Left renal cortex interstitium (tissue), 4 donors: Measurements from ENCODE around the gene NEUROD1. TPM values are rescaled to one million over a fixed set of nuclear protein-coding genes. Genes with fewer than 3 reads are reported as not detected.
A peak's percentile ranks its signal among the peaks of the same experiment; 100 is the strongest.

Source experiments
- DNase-seq, 4 donors: peaks; one replicate each; pipeline ENCODE4 v3.0.0-alpha.2; 2013; ENCODE audit warnings: low read depth in 4 of 4, low spot score in 2 of 4, missing footprints in 1 of 4
- polyA plus RNA-seq, 4 donors: library from polyadenylated mRNA; unstranded; fragments of 120-200 nt; gene quantifications; one replicate each; pipeline ENCODE4 v1.2.1, GENCODE V29; 2013; ENCODE audit not compliant: insufficient read length in 4 of 4

Gene NEUROD1
- polyA plus RNA-seq, 4 donors: not detected

DNA sequence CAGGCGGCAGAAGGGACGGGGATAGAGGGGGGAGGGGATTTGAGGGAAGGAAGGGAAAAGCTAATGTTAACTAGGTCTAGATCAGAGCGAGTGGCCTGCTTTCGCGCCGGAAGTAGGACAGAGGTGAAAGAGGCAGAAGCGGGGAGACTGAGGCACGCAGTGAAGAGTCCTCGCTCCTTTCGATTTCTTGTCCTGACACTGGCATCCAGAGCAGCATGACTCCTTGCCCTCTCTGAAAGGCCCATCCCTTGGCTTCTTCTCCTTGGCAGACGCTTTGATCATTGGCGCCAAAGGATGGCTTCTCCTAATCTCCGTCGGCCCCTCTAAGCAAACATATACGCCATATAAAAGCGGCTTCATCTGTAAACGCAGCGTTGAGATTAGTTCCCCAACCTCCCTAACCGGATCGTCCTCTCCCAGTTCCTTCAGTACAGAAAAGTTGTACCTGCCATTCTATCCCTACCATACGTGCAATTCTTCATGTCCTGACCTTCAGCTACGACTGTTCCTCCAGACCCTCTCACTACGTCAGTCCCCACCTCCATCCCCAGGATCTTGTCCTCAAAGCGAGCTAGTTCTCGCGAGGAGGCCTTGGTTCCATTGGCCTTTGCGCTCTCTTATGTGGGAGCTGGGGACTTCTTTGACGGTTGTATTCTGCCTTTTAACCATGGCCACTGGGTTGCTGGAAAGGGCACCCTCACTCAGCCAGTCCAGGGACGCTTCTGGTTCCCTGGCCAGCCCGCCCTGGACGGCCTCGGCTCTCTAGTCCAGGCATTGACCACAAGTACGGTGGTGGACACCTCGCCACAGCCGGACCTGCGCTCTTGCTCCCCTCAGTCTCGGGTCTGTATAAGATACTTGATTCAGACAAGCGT, 857 bp upstream of the NEUROD1 start:
- DNase-seq: no peak

GRCh38 chr2:181679544-181679979, 755 bp downstream of the NEUROD1 start:
- no peak for DNase-seq

- no peak for DNase-seq
Measured at GRCh38 chr2:181678861-181679543, 1.3 kb downstream of the NEUROD1 start.

DNA sequence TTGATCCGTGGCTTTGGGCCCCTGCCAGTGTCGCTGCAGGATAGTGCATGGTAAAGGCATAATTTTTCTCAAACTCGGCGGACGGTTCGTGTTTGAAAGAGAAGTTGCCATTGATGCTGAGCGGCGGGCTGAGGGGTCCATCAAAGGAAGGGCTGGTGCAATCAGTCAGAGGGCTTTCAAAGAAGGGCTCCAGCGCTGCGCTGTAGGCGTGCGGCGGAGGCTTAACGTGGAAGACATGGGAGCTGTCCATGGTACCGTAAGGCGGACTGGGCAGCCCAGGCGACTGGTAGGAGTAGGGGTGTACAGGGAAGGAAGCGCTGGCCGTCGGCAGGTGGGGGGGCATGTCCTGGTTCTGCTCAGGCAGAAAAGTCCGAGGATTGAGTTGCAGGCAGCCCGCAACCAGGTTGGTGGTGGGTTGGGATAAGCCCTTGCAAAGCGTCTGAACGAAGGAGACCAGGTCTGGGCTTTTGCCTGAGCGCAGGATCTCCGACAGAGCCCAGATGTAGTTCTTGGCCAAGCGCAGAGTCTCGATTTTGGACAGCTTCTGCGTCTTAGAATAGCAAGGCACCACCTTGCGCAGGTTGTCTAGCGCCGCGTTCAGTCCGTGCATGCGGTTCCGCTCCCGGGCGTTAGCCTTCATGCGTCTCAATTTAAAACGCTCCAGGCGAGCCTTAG, 2.3 kb downstream of the NEUROD1 start:
- peak; percentile 76 to 89 (median 82) for DNase-seq

DNA sequence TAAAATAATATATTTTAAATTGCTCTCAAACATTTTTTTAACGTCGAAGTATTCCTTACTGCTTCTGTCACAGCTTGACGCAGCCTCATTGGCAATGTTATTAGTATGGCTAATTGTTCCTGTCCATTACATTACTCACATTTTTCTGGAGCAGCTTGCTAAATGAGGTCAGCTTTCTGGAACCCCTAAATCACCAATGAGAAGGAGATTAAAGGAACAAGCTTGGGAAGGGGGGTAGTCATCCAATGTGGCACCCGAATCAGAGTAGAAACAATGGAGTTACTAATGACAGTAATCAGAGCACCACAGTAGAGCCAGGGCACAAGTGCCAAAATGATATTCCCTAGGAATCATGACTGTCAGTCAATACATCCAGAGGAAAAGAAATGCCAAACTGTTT, 5.1 kb downstream of the NEUROD1 start:
- no peak for DNase-seq

DNA sequence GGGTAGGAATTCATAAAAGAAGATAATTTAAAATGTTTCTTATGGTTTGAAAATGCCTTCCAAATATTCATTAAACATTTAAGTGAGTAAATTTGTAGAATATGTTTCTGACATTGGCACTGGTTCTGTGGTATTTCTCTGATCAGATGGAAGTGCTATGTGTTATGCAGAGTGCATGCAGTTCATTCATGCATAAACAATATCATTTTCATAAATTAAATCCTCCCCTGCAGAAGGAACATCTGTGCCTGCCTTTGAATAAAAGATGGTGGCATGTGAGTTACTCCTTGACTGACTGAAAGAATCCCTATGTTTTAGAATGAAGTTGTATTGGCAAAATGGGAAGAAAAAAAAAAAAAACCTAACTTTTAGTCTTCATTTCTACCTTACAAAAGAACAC, 5.9 kb downstream of the NEUROD1 start:
- DNase-seq: no peak

DNA sequence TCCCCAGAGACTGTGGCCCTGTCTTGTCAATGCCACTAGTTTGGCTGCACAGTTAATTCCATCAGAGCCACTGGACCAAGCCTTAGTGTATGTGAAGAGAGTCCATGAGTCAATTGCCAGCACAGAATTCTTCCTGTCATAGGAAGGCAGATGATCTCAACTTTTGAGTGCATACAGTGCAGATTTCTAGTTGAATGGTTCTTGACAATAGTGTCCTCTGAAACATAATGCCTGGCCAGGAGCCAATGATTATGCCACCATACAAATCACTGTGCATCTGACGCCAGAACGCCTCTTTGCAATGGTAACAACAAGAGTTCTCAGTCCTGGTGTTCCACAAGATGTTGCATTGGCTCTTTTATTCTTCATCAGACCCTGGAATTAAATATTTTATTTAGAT, 7.1 kb downstream of the NEUROD1 start:
- DNase-seq: no peak

DNA sequence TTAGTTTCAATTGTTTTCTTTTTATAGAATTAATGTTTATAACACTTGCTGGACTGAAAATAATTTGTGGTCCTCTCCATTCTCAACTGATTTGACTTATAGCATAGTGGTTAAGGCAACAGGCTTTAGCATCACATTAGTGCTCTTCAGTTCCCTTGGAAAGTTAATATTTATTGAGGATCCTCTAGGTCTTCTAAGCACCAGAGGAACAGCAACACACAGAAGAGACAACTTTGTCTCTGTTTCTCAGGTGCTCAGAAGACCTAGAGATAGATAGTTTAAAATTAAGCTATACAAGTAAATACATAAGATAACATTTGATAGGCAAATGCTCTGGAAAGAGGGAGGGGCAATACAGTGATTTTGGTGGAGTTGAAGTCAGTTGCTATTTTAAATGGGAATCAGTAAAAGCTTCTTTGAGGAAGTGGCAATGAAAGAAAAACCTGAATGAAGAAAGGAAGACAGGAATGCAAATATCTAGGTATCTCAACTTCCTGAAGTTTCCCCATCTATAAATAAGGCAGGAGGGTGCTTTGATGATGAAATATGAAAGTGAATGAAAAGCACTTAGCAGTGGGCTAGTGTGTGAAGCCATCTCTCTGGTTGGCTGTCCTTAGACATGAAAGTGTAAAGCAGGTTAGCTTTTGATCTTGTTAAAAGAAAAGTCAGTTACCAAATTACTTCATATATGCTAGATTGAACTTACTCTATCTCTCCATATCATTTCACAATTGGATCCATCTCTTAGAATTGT, 7.9 kb downstream of the NEUROD1 start:
- no peak for DNase-seq

- DNase-seq: no peak
Measured at GRCh38 chr2:181670632-181671031, 9.7 kb downstream of the NEUROD1 start.

- DNase-seq: no peak
Measured at GRCh38 chr2:181667234-181667633, 13.1 kb downstream of the NEUROD1 start.

DNA sequence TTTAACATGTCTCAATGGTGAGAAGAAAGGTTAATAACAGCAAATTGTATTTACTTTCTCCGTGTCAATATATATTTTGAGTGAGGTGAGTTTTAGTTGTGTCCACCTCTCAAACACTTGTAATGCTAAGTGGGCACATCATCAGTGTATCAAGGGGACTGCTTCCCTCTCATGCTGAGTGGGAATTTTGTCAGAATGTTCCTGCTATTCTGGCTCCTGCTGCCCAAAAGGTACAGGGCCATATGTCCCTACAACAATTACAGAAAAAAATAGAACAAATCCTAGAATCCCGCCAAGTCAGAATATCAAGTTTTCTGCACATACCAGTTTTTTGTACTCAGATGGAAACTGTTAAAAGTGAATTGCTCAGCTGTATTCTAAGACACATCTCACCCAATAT, 18.0 kb downstream of the NEUROD1 start:
- DNase-seq: no peak

- no peak for DNase-seq
Measured at GRCh38 chr2:181660181-181660580, 20.1 kb downstream of the NEUROD1 start.

- no peak for DNase-seq
Measured at GRCh38 chr2:181658444-181658843, 21.9 kb downstream of the NEUROD1 start.

- no peak for DNase-seq
Measured at GRCh38 chr2:181657379-181657778, 22.9 kb downstream of the NEUROD1 start.

GRCh38 chr2:181656450-181657291, 23.6 kb downstream of the NEUROD1 start, which contains the start of gene CERKL:
Gene CERKL, minus strand, starts transcription at chr2:181657105. Its CDS starts 99 bp downstream, at chr2:181657006.
- peak in 2 of 4 donors; percentile 32 for DNase-seq

DNA sequence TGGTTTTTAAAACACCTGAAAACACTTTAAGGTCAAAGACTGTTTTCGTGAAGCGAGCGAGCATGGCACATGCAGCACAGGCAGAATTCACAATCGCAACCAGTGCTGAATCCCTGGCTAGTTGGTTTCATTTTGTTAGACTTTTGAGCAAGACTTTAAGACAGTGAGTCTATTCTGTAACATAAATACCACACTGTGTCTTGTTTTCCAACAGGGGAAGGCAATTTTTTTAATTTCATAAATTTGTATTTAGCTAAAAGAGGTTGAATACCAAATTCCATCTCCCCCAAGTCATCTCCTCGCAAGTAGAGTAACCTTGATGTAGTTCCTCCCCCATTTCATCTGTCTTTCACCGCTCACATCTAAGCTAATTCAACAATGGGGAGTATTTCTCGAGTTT, 24.8 kb downstream of the NEUROD1 start:
- DNase-seq: no peak

DNA sequence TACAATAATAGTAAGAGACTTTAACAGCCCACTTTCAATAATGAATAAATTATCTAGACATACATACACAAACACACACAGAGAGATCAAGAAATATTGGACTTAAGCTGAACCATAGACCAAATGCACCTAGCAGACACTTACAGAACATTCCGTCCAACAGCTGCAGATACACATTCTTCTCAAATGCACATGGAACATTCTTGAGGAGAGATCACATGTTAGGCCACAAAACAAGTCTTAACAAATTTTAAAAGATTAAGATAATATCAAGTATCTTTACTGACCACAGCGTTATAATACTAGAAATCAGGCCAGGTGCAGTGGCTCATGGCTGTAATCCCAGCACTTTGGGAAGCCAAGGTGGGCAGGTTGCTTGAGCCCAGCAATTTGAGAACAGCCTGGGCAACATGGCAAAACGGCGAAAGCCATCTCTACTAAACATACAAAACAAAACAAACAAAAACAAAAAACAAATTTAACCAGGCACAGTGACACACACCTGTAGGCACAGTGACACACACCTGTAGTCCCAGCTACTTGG, 30.8 kb downstream of the NEUROD1 start:
- no peak for DNase-seq

DNA sequence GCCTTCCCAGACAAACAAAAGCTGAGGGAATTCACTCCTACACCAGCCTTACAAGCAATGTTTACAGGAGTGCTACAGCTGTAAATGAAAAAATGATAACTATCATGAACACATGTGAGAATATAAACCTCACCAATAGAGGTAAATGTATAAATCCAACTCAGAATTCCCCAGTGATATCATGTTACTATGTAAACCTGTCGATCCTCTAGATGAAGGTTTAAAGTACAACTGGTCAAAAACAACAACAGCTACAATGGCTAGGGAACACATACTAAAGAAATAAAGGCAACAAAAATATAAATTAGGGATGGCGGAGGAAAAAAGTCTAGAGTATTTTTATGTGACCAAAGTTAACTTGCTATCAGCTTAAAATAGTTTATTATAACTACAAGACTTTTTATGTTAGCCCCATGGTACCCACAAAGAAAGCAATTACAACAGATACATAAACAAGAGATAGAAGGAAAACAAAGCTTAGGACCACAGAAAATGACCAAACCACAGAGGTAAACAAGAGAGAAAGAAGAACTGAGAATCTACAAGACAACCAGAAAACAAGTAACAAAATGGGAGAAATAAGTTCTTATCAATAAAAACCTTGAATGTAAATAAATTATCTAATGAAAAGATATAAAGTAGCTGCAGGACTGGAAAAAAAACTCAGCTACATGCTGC, 31.7 kb downstream of the NEUROD1 start:
- no peak for DNase-seq
